IPS-NIHi7 (cell line): Measurements from ENCODE around the gene TSPAN32.
A peak's percentile ranks its signal among the peaks of the same experiment; 100 is the strongest.

Source experiments
- DNase-seq: peaks from one replicate; pipeline ENCODE4 v3.0.0; 2012; ENCODE audit warnings: mixed read lengths; ENCODE audit errors: extremely low spot score

Gene TSPAN32, protein sequence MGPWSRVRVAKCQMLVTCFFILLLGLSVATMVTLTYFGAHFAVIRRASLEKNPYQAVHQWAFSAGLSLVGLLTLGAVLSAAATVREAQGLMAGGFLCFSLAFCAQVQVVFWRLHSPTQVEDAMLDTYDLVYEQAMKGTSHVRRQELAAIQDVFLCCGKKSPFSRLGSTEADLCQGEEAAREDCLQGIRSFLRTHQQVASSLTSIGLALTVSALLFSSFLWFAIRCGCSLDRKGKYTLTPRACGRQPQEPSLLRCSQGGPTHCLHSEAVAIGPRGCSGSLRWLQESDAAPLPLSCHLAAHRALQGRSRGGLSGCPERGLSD

DNA sequence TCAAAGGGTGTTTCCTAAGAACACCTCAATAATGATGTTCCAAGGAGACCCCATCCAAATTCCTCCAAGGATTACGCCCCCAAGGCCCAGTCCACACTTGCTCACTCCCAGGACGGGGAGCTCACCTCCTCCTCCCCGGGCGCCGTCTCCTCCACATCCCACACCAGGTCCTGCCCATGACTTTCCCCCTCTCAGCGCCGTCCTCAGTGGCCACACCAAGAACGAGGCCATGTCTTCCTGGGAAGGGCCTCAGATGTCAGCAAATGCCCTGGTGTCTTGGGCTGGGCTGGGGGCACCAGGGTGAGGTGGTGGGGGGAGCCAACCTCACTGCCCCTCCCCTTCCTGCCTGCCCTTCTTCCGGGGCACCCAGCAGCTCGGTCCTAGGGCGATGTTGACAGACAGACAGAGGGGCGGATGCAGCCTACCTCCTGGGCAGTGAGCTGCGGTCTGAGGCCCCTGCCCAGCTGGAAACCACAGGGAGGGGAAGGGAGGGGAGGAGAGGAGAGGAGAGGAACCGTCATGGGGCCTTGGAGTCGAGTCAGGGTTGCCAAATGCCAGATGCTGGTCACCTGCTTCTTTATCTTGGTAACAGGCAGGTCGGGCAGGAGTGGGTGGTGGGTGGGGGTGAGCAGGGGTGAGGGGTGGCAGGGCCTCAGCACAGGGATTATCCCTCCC, at the start of gene TSPAN32, which contains the start of gene C11orf21:
TSS of gene TSPAN32 (plus strand) at position 383 of the 675 bp plus-strand sequence. CDS start at position 520, 137 bp downstream.
TSS of gene C11orf21 (minus strand) at position 288 of the 675 bp plus-strand sequence. CDS start at position 178, 110 bp downstream.
- no peak for DNase-seq

DNA sequence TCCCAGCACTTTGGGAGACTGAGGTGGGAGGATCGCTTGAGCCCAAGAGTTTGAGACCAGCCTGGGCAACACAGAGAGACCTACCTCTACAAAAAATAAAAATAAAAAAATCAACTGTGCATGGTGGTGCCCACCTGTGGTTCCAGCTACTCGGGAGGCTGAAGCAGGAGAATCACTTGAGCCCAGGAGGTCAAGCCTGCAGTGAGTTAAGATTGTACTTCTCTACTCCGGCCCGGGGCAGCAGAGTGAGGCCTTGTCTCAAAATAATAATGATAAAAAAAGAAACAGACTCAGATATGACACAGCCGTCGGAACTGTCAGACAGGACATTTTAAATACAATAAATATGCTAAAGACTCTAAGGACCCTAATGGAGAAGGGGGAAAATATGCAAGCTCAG, 49.8 kb upstream of the TSPAN32 start:
- no peak for DNase-seq

DNA sequence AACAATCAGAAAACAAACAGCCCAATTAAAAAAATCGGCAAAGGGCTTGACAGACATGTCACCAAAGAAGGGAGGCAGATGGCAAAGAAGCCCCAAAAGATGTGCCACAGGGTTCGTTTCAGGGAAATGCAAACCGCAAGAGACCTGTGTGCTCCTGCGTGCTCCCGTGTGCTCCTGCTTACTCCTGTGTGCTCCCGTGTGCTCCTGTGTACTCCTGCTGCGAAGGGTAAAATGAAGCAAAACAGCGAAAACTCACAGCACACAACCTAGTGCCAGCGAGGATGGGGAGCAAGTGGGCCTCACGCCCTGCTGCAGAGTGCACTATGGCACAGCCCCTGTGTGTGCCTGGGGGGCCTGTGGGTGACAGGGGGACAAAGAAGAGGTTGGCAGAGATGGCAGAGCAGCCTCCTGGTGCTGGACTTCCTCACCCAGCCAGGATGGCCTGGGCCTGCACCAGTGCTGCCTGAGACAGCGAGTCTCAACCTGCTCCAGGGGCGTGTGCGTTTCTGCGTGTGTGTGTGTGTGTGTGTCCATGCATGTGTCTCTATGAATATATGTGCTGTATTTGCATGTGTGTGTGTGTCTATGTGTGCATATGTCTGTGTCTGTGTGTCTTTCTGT, 45.4 kb upstream of the TSPAN32 start:
- no peak for DNase-seq

- DNase-seq: no peak
These were observed 44.7 kb upstream of the TSPAN32 start for GRCh38 chr11:2256951-2257700.

GRCh38 chr11:2258501-2259465, 43.0 kb upstream of the TSPAN32 start:
- no peak for DNase-seq

DNA sequence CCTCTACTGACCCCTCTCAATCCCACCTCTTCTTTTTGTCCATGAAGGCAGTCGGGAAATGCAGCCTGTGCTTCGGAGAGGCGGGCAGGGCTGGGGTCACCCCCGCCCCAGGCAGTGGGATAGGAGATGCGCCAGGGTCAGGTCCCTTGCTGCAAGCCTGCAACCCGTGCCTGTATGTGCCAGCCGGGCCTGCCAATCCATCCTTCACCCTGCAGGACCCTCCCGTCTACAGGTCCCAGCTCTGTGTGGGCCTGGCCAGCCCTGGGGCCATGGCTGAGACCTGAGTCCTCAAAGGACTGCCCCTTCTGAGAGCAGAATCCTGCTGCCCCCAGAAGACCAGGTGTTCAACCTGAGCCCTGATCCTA, 42.4 kb upstream of the TSPAN32 start:
- DNase-seq: peak; percentile 5

DNA sequence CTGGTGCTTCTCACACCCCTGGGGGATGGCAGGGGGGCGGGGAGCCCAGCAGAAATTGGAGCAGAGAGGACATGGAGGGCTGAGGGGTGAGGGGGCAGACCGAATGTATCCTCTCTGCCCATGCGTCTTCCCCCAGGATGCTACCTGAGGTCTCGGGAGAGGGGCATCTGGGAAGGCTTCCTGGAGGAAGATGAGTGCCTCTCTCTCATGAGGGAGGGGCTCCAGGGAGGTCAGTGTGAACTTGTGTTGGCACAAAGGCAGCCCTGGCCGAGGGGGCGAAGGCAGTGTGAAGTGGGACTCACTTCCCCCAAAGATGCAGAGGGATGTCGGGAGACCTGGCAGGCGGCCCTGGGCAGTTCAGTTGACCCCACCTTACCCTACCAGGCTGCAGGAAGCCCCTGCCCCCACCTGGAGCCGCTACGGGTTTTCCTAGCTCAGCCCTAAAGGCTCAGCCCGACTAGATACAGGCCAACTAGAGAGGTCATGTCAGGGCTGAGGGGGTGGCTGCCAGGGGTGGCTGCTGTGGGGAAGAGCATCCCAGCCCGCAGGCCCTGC, 41.8 kb upstream of the TSPAN32 start:
- DNase-seq: peak; percentile 10

DNA sequence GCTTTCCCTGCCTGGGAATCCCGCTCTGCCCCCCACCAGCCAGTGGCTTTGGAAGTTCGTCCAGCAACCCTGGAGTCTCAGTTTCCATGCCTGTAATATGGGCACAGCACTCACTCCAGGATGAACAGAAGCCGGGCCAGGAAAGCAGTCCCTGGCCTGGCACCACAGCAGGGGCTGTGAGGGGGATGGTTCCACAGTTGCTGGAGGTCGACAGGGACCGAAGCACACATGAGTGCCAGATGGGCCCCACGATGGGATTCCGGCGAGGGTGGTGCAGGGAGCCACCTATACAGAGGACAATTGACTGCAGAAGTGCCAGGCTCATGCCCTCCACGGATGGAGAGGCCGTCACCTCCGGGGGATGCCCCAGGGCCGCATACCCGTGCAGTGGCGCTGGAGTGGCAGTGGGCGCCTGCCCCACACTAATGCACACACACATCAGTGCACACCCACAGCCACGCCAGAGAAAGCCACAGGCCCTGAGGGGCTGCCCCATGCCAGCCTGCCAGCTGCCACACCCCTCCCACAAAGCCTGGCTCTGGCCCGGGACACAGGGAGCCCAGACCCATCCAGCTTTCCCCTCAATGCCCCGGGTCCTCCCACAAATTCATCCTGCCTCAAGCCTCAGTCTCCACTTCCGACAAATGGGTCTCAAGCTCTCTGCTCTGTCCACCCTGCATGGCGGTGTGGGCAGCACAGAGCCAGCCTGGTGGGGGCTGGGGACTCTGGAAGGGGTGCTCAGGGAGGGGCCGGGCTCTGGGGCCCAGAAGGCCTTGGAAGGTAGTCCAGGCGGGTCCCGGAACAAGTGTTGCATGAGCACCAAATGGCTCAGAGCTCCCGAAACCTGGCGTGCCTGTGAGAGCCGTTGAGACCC, 41.1 kb upstream of the TSPAN32 start:
- DNase-seq: no peak

- no peak for DNase-seq
These were observed 40.2 kb upstream of the TSPAN32 start for GRCh38 chr11:2261436-2262230.

DNA sequence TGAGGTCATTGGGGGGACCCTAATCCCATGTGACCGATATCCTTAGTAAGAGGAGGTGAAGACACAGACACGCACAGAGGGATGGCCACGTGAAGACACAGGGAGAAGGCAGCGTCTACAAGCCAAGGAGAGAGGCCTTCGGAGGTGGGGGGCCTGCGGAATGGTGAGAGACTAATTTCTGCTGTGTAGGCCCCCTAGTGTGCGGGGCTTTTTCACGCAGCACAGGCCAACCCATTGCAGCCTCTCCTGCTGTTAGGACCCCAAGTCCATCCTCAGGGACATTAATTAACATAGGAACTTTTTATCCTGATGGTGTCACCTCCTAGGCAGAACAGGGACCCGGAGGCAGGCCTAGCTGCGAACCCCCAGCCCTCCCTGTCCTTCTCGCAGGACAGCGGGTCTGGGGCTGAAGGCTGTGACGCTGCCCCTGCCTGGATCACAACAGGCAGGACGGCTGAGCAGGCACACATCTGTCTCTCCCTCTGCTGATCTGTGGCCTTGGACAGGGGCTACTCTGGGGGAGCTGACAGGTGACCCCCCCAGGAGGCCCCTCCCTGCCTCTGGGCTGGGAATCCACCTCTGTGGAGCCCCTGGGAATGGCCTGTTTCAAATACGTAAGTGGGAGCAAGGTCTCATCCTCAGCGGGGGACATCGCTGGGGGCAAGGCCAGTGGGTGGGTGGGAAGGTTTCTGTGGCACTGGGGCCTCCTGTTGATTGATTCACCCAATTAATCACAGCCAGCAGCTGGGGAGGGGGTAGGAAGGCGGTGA, 39.3 kb upstream of the TSPAN32 start:
- DNase-seq: peak; percentile 24

- DNase-seq: peak; percentile 6
These were observed 38.7 kb upstream of the TSPAN32 start for GRCh38 chr11:2263071-2263565.

GRCh38 chr11:2263724-2264360, 38.0 kb upstream of the TSPAN32 start:
- no peak for DNase-seq

DNA sequence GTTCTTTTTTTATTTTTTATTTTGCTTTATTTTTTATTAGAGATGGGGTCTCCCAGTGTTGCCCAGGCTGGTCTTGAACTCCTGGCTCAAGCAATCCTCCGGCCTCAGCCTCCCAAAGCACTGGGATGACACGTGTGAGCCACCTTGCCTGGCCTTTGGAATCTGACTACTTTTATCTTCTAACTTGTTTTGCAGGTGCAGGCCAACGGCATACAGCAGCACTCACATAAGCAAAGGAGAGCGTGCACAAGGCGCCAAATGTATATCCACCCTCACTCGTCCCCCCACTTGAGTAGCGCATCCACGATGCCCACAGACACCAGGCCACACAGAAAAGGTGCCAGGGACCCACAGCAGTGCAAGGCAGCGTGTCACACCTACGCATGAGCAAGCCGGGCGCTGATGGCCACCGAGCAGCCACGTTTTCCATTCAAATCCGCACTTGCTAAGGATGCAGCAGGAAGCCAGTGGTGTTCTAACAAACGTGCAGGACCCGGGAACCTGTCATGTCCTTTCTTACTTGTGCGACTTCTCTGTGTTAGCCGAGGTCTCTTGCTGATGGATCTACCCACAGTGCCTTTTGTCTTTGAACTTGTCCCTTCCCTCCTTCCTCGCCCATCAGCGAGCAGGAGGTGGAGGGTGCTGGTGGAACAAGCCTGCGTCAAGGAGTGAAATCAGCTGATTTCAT, 37.3 kb upstream of the TSPAN32 start:
- no peak for DNase-seq

DNA sequence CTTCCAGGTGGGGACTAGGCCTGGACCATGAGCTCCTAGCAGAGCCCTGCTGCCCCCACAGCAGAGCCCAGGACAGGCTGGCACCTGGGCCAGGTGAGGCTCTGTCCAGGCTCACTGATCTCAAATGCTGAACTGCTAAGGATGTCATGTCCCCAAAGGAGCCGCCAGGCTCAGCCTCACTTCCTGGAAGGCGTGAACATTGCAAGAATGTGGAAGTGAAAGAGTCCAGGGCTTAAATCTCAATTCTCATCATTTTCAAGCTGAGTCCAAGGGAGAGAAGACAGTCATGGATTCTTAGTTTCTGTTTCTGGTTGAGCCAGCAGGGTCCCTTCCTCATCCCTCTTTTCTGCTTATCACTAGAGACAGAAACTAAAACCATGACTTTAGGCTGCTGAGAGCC, 36.4 kb upstream of the TSPAN32 start:
- DNase-seq: no peak

GRCh38 chr11:2265854-2266585, 35.8 kb upstream of the TSPAN32 start:
- DNase-seq: peak; percentile 5
